ENCODE results near the gene GPR61. TPM values are rescaled to one million over a fixed set of nuclear protein-coding genes. Genes with fewer than 3 reads are reported as not detected.

The GPR61 gene
- total RNA-seq, 4 donors from 2014 or later = 0.19 to 1.4 TPM; not detected in 2

GRCh38 chr1:109541102-109541501 is 1.4 kb downstream of the GPR61 start:
- 79% methylated on average over 3 of the region's 3 CpGs for WGBS
- no peak for TF ChIP-seq EP300 (IDR thresholded peaks at IDR 0.05)
- TF ChIP-seq, protein P1, sequence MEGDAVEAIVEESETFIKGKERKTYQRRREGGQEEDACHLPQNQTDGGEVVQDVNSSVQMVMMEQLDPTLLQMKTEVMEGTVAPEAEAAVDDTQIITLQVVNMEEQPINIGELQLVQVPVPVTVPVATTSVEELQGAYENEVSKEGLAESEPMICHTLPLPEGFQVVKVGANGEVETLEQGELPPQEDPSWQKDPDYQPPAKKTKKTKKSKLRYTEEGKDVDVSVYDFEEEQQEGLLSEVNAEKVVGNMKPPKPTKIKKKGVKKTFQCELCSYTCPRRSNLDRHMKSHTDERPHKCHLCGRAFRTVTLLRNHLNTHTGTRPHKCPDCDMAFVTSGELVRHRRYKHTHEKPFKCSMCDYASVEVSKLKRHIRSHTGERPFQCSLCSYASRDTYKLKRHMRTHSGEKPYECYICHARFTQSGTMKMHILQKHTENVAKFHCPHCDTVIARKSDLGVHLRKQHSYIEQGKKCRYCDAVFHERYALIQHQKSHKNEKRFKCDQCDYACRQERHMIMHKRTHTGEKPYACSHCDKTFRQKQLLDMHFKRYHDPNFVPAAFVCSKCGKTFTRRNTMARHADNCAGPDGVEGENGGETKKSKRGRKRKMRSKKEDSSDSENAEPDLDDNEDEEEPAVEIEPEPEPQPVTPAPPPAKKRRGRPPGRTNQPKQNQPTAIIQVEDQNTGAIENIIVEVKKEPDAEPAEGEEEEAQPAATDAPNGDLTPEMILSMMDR (IDR thresholded peaks at IDR 0.05) = no peak
- no peak for TF ChIP-seq POLR2A (IDR thresholded peaks at IDR 0.05)
- TF ChIP-seq POLR2AphosphoS5 (IDR thresholded peaks at IDR 0.05) = no peak

DNA sequence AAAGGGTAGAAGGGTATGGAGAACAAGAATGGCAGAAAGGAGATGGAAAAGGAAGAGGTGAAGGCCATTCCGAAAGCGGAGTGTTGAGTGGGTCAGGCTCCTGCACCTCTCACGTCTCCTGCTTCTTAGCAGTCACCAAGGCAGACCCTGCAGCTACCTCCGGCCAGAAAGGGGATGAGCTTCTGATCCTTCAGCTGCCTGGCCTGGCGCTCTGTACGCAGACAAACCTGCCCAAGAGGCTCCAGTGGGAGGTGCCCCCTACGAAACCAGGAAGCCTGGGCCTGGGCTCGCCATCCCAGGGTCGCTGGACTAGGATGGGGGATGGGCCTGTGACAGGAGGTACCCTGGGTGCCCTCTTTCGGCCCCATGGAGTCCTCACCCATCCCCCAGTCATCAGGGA is 3.0 kb downstream of the GPR61 start:
- 81% methylated on average over 8 of the region's 10 CpGs for WGBS
- Histone ChIP-seq H3K36me3 (no peaks in the 10 kb centered on the region), H3K4me1 (peaks cover 20% of the 10 kb centered on the region), H3K4me3 (no peak overlapping the region), H3K27me3 (no peaks in the 10 kb centered on the region), H3K27ac (no peak overlapping the region), H3K9me3 (no peaks in the 10 kb centered on the region)
- DNase-seq (ENCODE audit: low spot score in 2 of 2) = no peak
- TF ChIP-seq, protein P1 (IDR thresholded peaks at IDR 0.05) = no peak
- TF ChIP-seq POLR2AphosphoS5 (IDR thresholded peaks at IDR 0.05) = no peak
- TF ChIP-seq EP300 (IDR thresholded peaks at IDR 0.05) = no peak
- TF ChIP-seq POLR2A (IDR thresholded peaks at IDR 0.05) = no peak

More at GRCh38 chr1:109541102-109541501, 1.4 kb downstream of the GPR61 start:
- Histone ChIP-seq H3K27me3 (no peaks in the 10 kb centered on the region), H3K27ac (no peak overlapping the region), H3K4me3 (no peak overlapping the region), H3K36me3 (no peaks in the 10 kb centered on the region), H3K4me1 (peaks cover 6% of the 10 kb centered on the region), H3K9me3 (no peaks in the 10 kb centered on the region)
- no peak for DNase-seq (ENCODE audit: low spot score in 2 of 2)

DNA sequence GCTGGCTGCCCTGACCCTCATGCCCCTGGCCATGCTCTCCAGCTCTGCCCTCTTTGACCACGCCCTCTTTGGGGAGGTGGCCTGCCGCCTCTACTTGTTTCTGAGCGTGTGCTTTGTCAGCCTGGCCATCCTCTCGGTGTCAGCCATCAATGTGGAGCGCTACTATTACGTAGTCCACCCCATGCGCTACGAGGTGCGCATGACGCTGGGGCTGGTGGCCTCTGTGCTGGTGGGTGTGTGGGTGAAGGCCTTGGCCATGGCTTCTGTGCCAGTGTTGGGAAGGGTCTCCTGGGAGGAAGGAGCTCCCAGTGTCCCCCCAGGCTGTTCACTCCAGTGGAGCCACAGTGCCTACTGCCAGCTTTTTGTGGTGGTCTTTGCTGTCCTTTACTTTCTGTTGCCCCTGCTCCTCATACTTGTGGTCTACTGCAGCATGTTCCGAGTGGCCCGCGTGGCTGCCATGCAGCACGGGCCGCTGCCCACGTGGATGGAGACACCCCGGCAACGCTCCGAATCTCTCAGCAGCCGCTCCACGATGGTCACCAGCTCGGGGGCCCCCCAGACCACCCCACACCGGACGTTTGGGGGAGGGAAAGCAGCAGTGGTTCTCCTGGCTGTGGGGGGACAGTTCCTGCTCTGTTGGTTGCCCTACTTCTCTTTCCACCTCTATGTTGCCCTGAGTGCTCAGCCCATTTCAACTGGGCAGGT is 3.8 kb downstream of the GPR61 start:
- Histone ChIP-seq H3K4me3 (no peak overlapping the region), H3K27me3 (no peaks in the 10 kb centered on the region), H3K9me3 (no peaks in the 10 kb centered on the region), H3K4me1 (peaks cover 23% of the 10 kb centered on the region), H3K27ac (no peak overlapping the region), H3K36me3 (no peaks in the 10 kb centered on the region)
- 85% methylated on average over 24 of the region's 24 CpGs for WGBS
- TF ChIP-seq POLR2A (IDR thresholded peaks at IDR 0.05) (no peak), EP300 (IDR thresholded peaks at IDR 0.05) (no peak), POLR2AphosphoS5 (IDR thresholded peaks at IDR 0.05) (no peak)
- TF ChIP-seq, protein P1 (IDR thresholded peaks at IDR 0.05) = no peak
- DNase-seq (ENCODE audit: low spot score in 2 of 2) = no peak

GRCh38 chr1:109543988-109544735 is 4.5 kb downstream of the GPR61 start:
- no peak for TF ChIP-seq POLR2AphosphoS5 (IDR thresholded peaks at IDR 0.05)
- no peak for TF ChIP-seq EP300 (IDR thresholded peaks at IDR 0.05)
- TF ChIP-seq, protein P1 (IDR thresholded peaks at IDR 0.05) = no peak
- no peak for TF ChIP-seq POLR2A (IDR thresholded peaks at IDR 0.05)
- no peak for DNase-seq (ENCODE audit: low spot score in 2 of 2)
- Histone ChIP-seq H3K4me1 (peaks cover 25% of the 10 kb centered on the region), H3K4me3 (no peak overlapping the region), H3K9me3 (no peaks in the 10 kb centered on the region), H3K27me3 (no peaks in the 10 kb centered on the region), H3K36me3 (no peaks in the 10 kb centered on the region), H3K27ac (no peak overlapping the region)
- 80% methylated on average over 13 of the region's 14 CpGs for WGBS
